MM.1S (cell line): Measurements from ENCODE around the gene PTPN1.
"Not testable (repeated sequence)": the region's sequence is repeated elsewhere in the genome, so short reads cannot be mapped to it uniquely, and the experiment has no call there.

Source experiments
- DNase-seq: peaks from one replicate; pipeline ENCODE4 v3.0.0-alpha.2; 2015
- H2AFZ ChIP-seq: fragments of 300-600 bp; sonication (generic); 2 replicates; pipeline ENCODE4 v1.6.0; 2016; ENCODE audit warnings: antibody characterized with exemption, low read length
- H3F3A ChIP-seq: fragments of 300-600 bp; sonication (generic); 2 replicates; pipeline ENCODE4 v1.6.1; 2016; ENCODE audit warnings: mild to moderate bottlenecking, antibody characterized with exemption, low read length, moderate library complexity, mixed read lengths; ENCODE audit not compliant: insufficient read depth
- H3K27ac ChIP-seq: fragments of 300-600 bp; sonication (generic); 2 replicates; pipeline ENCODE4 v1.5.1; 2016; ENCODE audit warnings: mild to moderate bottlenecking, low read length
- H3K27me3 ChIP-seq: fragments of 300-600 bp; sonication (generic); replicated peaks from 2 replicates; pipeline ENCODE4 v1.6.0; 2016; ENCODE audit warnings: low read length; ENCODE audit not compliant: insufficient read depth
- H3K36me3 ChIP-seq: fragments of 300-600 bp; sonication (generic); replicated peaks from 2 replicates; pipeline ENCODE4 v1.6.1; 2016; ENCODE audit warnings: mild to moderate bottlenecking, low read length, mixed read lengths; ENCODE audit not compliant: insufficient read depth
- H3K4me1 ChIP-seq: fragments of 300-600 bp; sonication (generic); 2 replicates; pipeline ENCODE4 v1.6.1; 2016; ENCODE audit warnings: low read length, mixed read lengths
- H3K4me2 ChIP-seq: fragments of 300-600 bp; sonication (generic); 2 replicates; pipeline ENCODE4 v1.6.0; 2016; ENCODE audit warnings: low read depth, low read length
- H3K4me3 ChIP-seq: fragments of 300-600 bp; sonication (generic); 2 replicates; pipeline ENCODE4 v1.5.1; 2016; ENCODE audit warnings: low read length, mixed read lengths
- H3K79me2 ChIP-seq: fragments of 300-600 bp; sonication (generic); 2 replicates; pipeline ENCODE4 v1.6.1; 2016; ENCODE audit warnings: mixed run types, low read length, mixed read lengths
- H3K9ac ChIP-seq: fragments of 300-600 bp; sonication (generic); 2 replicates; pipeline ENCODE4 v1.6.1; 2016; ENCODE audit warnings: low read length, mixed read lengths
- H3K9me2 ChIP-seq: fragments of 300-600 bp; sonication (generic); replicated peaks from 2 replicates; pipeline ENCODE4 v1.6.1; 2016; ENCODE audit warnings: mild to moderate bottlenecking, low read length, mixed read lengths; ENCODE audit not compliant: insufficient read depth
- H3K9me3 ChIP-seq: fragments of 300-600 bp; sonication (generic); replicated peaks from 2 replicates; pipeline ENCODE4 v1.6.1; 2016; ENCODE audit warnings: mild to moderate bottlenecking, low read length, mixed read lengths; ENCODE audit not compliant: insufficient read depth
- H4K20me1 ChIP-seq: fragments of 300-600 bp; sonication (generic); 2 replicates; pipeline ENCODE4 v1.6.1; 2016; ENCODE audit warnings: mild to moderate bottlenecking, low read length, moderate library complexity, mixed read lengths; ENCODE audit not compliant: insufficient read depth
- EZH2 ChIP-seq: fragments of 300-600 bp; sonication (generic); optimal IDR thresholded peaks from 2 replicates; pipeline ENCODE3; 2017; ENCODE audit warnings: low read depth, mild to moderate bottlenecking, antibody characterized with exemption, low read length, mixed read lengths
- EZH2phosphoT487 ChIP-seq: fragments of 300-600 bp; sonication (generic); IDR thresholded peaks from 2 replicates; pipeline ENCODE4 v1.6.1; 2018; ENCODE audit warnings: antibody characterized with exemption, low read length
- TF ChIP-seq, protein P1 (sequence below): fragments of 300-600 bp; sonication (generic); IDR thresholded peaks from 2 replicates; pipeline ENCODE4 v1.5.1; 2016; ENCODE audit warnings: antibody characterized with exemption, low read length, mixed read lengths

PTPN1 gene

GRCh38 chr20:50537546-50538201 lies 27.5 kb downstream of the PTPN1 start:
- H2AFZ ChIP-seq: no peak overlapping the region
- H4K20me1 ChIP-seq: no peaks in the 10 kb centered on the region
- peaks cover 77% of the 10 kb centered on the region for H3K79me2 ChIP-seq
- H3F3A ChIP-seq: no peaks in the 10 kb centered on the region
- H3K9me2 ChIP-seq: no peaks in the 10 kb centered on the region
- no peaks in the 10 kb centered on the region for H3K4me1 ChIP-seq
- no peak overlapping the region for H3K4me3 ChIP-seq
- H3K36me3 ChIP-seq: no peaks in the 10 kb centered on the region
- no peak for DNase-seq
- H3K9me3 ChIP-seq: no peaks in the 10 kb centered on the region
- no peak overlapping the region for H3K9ac ChIP-seq
- TF ChIP-seq, protein P1, sequence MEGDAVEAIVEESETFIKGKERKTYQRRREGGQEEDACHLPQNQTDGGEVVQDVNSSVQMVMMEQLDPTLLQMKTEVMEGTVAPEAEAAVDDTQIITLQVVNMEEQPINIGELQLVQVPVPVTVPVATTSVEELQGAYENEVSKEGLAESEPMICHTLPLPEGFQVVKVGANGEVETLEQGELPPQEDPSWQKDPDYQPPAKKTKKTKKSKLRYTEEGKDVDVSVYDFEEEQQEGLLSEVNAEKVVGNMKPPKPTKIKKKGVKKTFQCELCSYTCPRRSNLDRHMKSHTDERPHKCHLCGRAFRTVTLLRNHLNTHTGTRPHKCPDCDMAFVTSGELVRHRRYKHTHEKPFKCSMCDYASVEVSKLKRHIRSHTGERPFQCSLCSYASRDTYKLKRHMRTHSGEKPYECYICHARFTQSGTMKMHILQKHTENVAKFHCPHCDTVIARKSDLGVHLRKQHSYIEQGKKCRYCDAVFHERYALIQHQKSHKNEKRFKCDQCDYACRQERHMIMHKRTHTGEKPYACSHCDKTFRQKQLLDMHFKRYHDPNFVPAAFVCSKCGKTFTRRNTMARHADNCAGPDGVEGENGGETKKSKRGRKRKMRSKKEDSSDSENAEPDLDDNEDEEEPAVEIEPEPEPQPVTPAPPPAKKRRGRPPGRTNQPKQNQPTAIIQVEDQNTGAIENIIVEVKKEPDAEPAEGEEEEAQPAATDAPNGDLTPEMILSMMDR: no peak
- TF ChIP-seq EZH2 (no peak), EZH2phosphoT487 (no peak)
- no peak overlapping the region for H3K27ac ChIP-seq
- H3K27me3 ChIP-seq: no peaks in the 10 kb centered on the region
- H3K4me2 ChIP-seq: no peak overlapping the region

DNA sequence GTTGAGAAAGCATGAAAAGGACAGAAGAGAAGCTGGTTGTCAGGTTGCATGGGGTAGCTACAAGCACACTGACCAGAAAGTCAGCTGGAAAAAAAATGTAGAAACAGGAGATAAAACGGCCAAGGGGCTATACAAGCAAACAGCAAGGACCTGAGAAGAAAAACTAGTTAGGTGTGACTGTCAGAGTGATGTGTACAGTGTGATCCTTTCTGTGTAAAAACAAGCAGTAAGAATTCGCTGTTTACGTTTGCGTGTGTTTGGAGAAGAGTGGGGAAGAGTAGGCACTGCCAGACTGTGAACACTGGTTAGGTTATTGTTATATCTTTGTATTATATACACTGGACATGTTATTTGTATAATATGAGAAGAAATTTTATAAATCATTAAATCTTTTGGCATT lies 28.1 kb downstream of the PTPN1 start:
- H4K20me1 ChIP-seq: no peaks in the 10 kb centered on the region
- no peaks in the 10 kb centered on the region for H3K27me3 ChIP-seq
- H3K9me3 ChIP-seq: no peaks in the 10 kb centered on the region
- H3F3A ChIP-seq: no peaks in the 10 kb centered on the region
- no peaks in the 10 kb centered on the region for H3K9me2 ChIP-seq
- DNase-seq: no peak
- H3K4me2 ChIP-seq: no peak overlapping the region
- peaks cover 74% of the 10 kb centered on the region for H3K79me2 ChIP-seq
- no peak overlapping the region for H2AFZ ChIP-seq
- H3K4me3 ChIP-seq: no peak overlapping the region
- no peak overlapping the region for H3K9ac ChIP-seq
- H3K36me3 ChIP-seq: no peaks in the 10 kb centered on the region
- H3K27ac ChIP-seq: no peak overlapping the region
- no peaks in the 10 kb centered on the region for H3K4me1 ChIP-seq
- no peak for TF ChIP-seq EZH2phosphoT487
- TF ChIP-seq, protein P1: no peak
- TF ChIP-seq EZH2: no peak

DNA sequence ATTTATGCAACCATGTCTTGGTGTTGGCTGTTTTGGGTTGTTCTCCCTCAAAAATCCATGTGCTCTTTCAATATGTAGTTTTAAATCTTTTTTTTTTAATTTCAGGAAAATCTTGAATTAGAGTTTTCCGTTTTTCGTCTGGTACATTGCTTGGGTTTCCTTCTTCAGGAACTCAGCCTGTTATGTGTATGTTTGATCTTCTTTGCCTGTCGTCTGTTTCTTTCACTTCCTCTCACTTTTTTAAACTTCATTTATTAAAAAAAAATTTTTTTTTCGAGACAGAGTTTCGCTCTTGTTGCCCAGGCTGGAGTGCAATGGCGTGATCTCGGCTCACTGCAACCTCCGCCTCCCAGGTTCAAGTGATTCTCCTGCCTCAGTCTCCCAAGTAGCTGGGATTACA lies 29.6 kb downstream of the PTPN1 start:
- peaks cover 73% of the 10 kb centered on the region for H3K79me2 ChIP-seq
- H3F3A ChIP-seq, H3K9me2 ChIP-seq, DNase-seq, H3K36me3 ChIP-seq, H3K4me1 ChIP-seq, H3K27me3 ChIP-seq, H3K27ac ChIP-seq, H3K9me3 ChIP-seq, H3K9ac ChIP-seq, H3K4me3 ChIP-seq, H2AFZ ChIP-seq, H3K4me2 ChIP-seq, H4K20me1 ChIP-seq: not testable (repeated sequence)
